T-helper 2 cell treated with Interferon-gamma antibody and Interleukin-4, amounts not matched to agents 5 μg/mL and 100 μg/mL, for 36 hours (primary cell): Measurements from ENCODE around the gene PDE6G.
"Not testable (repeated sequence)": the region's sequence is repeated elsewhere in the genome, so short reads cannot be mapped to it uniquely, and the experiment has no call there.

ENCODE experiments used
- DNase-seq: peaks from one replicate; pipeline ENCODE4 v3.0.0; 2021; ENCODE audit warnings: low spot score
- H3K27ac Mint-ChIP-seq: one replicate; pipeline ENCODE4 v1.8.0; 2021; ENCODE audit warnings: mild to moderate bottlenecking, mixed read lengths
- H3K27me3 Mint-ChIP-seq: one replicate; pipeline ENCODE4 v1.8.0; 2021; ENCODE audit warnings: low read depth, mixed read lengths
- H3K36me3 Mint-ChIP-seq: one replicate; pipeline ENCODE4 v1.8.0; 2021; ENCODE audit warnings: low read depth, mixed read lengths
- H3K4me1 Mint-ChIP-seq: one replicate; pipeline ENCODE4 v1.8.0; 2021; ENCODE audit warnings: low read depth, mixed read lengths
- H3K4me3 Mint-ChIP-seq: one replicate; pipeline ENCODE4 v1.8.0; 2022; ENCODE audit warnings: mild to moderate bottlenecking, moderate library complexity, mixed read lengths
- H3K9me3 Mint-ChIP-seq: one replicate; pipeline ENCODE4 v1.8.0; 2021; ENCODE audit warnings: mixed read lengths

Gene PDE6G

GRCh38 chr17:81681672-81682071 lies 25.3 kb upstream of the PDE6G start:
- DNase-seq: no peak
- peaks cover 19% of the 10 kb centered on the region for H3K36me3 Mint-ChIP-seq
- peak overlapping the region; percentile 12 for H3K4me3 Mint-ChIP-seq

GRCh38 chr17:81680150-81680549 lies 23.8 kb upstream of the PDE6G start:
- H3K36me3 Mint-ChIP-seq: peaks cover 15% of the 10 kb centered on the region
- H3K4me1 Mint-ChIP-seq: peaks cover 18% of the 10 kb centered on the region
- no peak overlapping the region for H3K27ac Mint-ChIP-seq
- no peak for DNase-seq
- no peak overlapping the region for H3K4me3 Mint-ChIP-seq
- H3K9me3 Mint-ChIP-seq: no peaks in the 10 kb centered on the region
- H3K27me3 Mint-ChIP-seq: peaks cover 2% of the 10 kb centered on the region

More at GRCh38 chr17:81681672-81682071, 25.3 kb upstream of the PDE6G start:
- Mint-ChIP-seq H3K27me3 (peaks cover 2% of the 10 kb centered on the region), H3K27ac (no peak overlapping the region), H3K9me3 (no peaks in the 10 kb centered on the region), H3K4me1 (peaks cover 17% of the 10 kb centered on the region)

GRCh38 chr17:81676906-81677305 lies 20.6 kb upstream of the PDE6G start:
- Mint-ChIP-seq H3K4me3 (no peak overlapping the region), H3K4me1 (peaks cover 4% of the 10 kb centered on the region), H3K27ac (no peak overlapping the region), H3K27me3 (no peaks in the 10 kb centered on the region), H3K9me3 (no peaks in the 10 kb centered on the region), H3K36me3 (peaks cover 24% of the 10 kb centered on the region)
- DNase-seq: no peak

GRCh38 chr17:81675515-81676221 lies 19.3 kb upstream of the PDE6G start:
- not testable (repeated sequence) for H3K9me3 Mint-ChIP-seq, DNase-seq, H3K4me1 Mint-ChIP-seq, H3K27me3 Mint-ChIP-seq, H3K4me3 Mint-ChIP-seq
- Mint-ChIP-seq H3K36me3 (peaks cover 28% of the 10 kb centered on the region), H3K27ac (peak overlapping the region; percentile 8)

GRCh38 chr17:81673561-81674258 lies 17.4 kb upstream of the PDE6G start:
- H3K27ac Mint-ChIP-seq: no peak overlapping the region
- no peak for DNase-seq
- H3K36me3 Mint-ChIP-seq: peaks cover 38% of the 10 kb centered on the region

GRCh38 chr17:81672954-81673353 lies 16.6 kb upstream of the PDE6G start:
- Mint-ChIP-seq H3K27me3 (no peaks in the 10 kb centered on the region), H3K4me1 (peaks cover 10% of the 10 kb centered on the region), H3K4me3 (no peak overlapping the region), H3K27ac (no peak overlapping the region), H3K9me3 (no peaks in the 10 kb centered on the region), H3K36me3 (peaks cover 43% of the 10 kb centered on the region)
- DNase-seq: no peak

More at GRCh38 chr17:81673561-81674258, 17.4 kb upstream of the PDE6G start:
- Mint-ChIP-seq H3K9me3 (no peaks in the 10 kb centered on the region), H3K4me1 (peaks cover 4% of the 10 kb centered on the region), H3K4me3 (no peak overlapping the region), H3K27me3 (no peaks in the 10 kb centered on the region)

GRCh38 chr17:81672504-81672903 lies 16.2 kb upstream of the PDE6G start:
- H3K27me3 Mint-ChIP-seq: no peaks in the 10 kb centered on the region
- H3K36me3 Mint-ChIP-seq: peaks cover 48% of the 10 kb centered on the region
- H3K27ac Mint-ChIP-seq: no peak overlapping the region
- H3K4me1 Mint-ChIP-seq: peaks cover 13% of the 10 kb centered on the region
- no peak for DNase-seq
- no peak overlapping the region for H3K4me3 Mint-ChIP-seq
- H3K9me3 Mint-ChIP-seq: no peaks in the 10 kb centered on the region

- H3K4me3 Mint-ChIP-seq: peak overlapping the region; percentile 99
- H3K9me3 Mint-ChIP-seq: no peaks in the 10 kb centered on the region
- no peaks in the 10 kb centered on the region for H3K27me3 Mint-ChIP-seq
- peaks cover 53% of the 10 kb centered on the region for H3K36me3 Mint-ChIP-seq
- peaks cover 23% of the 10 kb centered on the region for H3K4me1 Mint-ChIP-seq
- peak overlapping the region; percentile 69 for H3K27ac Mint-ChIP-seq
- no peak for DNase-seq
Measured at GRCh38 chr17:81667754-81668153, 11.4 kb upstream of the PDE6G start.

GRCh38 chr17:81666342-81667191 lies 10.2 kb upstream of the PDE6G start, which contains the start of the genes CCDC137 and OXLD1:
TSS of gene CCDC137 (plus strand) at chr17:81666737. CDS start at chr17:81666767, 30 bp downstream.
TSS of gene OXLD1 (minus strand) at chr17:81666605. CDS start at chr17:81666577, 28 bp downstream.
- Mint-ChIP-seq H3K9me3 (no peaks in the 10 kb centered on the region), H3K27me3 (no peaks in the 10 kb centered on the region), H3K36me3 (peaks cover 44% of the 10 kb centered on the region), H3K4me3 (peak within 1 kb of the TSS; percentile 99), H3K4me1 (peaks cover 28% of the 10 kb centered on the region), H3K27ac (peak within 1 kb of the TSS; percentile 98)
- DNase-seq: peak; percentile 95

- H3K9me3 Mint-ChIP-seq: no peaks in the 10 kb centered on the region
- no peak for DNase-seq
- H3K27me3 Mint-ChIP-seq: no peaks in the 10 kb centered on the region
- H3K27ac Mint-ChIP-seq: peak overlapping the region; percentile 98
- H3K36me3 Mint-ChIP-seq: peaks cover 38% of the 10 kb centered on the region
- peak overlapping the region; percentile 99 for H3K4me3 Mint-ChIP-seq
- H3K4me1 Mint-ChIP-seq: peaks cover 28% of the 10 kb centered on the region
Measured at GRCh38 chr17:81666092-81666341, 9.7 kb upstream of the PDE6G start.

GRCh38 chr17:81665205-81666091 lies 9.1 kb upstream of the PDE6G start:
- peaks cover 28% of the 10 kb centered on the region for H3K4me1 Mint-ChIP-seq
- no peaks in the 10 kb centered on the region for H3K9me3 Mint-ChIP-seq
- peak overlapping the region; percentile 99 for H3K4me3 Mint-ChIP-seq
- peak overlapping the region; percentile 98 for H3K27ac Mint-ChIP-seq
- H3K36me3 Mint-ChIP-seq: peaks cover 38% of the 10 kb centered on the region
- H3K27me3 Mint-ChIP-seq: no peaks in the 10 kb centered on the region
- peak; percentile 38 for DNase-seq

- Mint-ChIP-seq H3K27me3 (no peaks in the 10 kb centered on the region), H3K27ac (peak overlapping the region; percentile 90), H3K4me3 (no peak overlapping the region), H3K4me1 (peaks cover 28% of the 10 kb centered on the region), H3K36me3 (peaks cover 28% of the 10 kb centered on the region), H3K9me3 (no peaks in the 10 kb centered on the region)
- DNase-seq: no peak
Measured at GRCh38 chr17:81664051-81664470, 7.7 kb upstream of the PDE6G start.

GRCh38 chr17:81662002-81662401 lies 5.7 kb upstream of the PDE6G start:
- Mint-ChIP-seq H3K27ac (no peak overlapping the region), H3K4me3 (no peak overlapping the region), H3K36me3 (peaks cover 17% of the 10 kb centered on the region), H3K4me1 (peaks cover 22% of the 10 kb centered on the region), H3K9me3 (no peaks in the 10 kb centered on the region), H3K27me3 (no peaks in the 10 kb centered on the region)
- DNase-seq: no peak
